NCI-H146 (cell line): ENCODE results near the gene IPO7.
"Not testable (repeated sequence)": the region's sequence is repeated elsewhere in the genome, so short reads cannot be mapped to it uniquely, and the experiment has no call there.

ENCODE experiments used
- DNase-seq: peaks from one replicate; lab custom pipeline; 2025; lab: John Stamatoyannopoulos, UW

Gene IPO7

GRCh38 chr11:9399466-9399865 is 15.0 kb downstream of the IPO7 start:
- DNase-seq, result no peak

GRCh38 chr11:9401884-9402283 is 17.4 kb downstream of the IPO7 start:
- peak; percentile 71 for DNase-seq

DNA sequence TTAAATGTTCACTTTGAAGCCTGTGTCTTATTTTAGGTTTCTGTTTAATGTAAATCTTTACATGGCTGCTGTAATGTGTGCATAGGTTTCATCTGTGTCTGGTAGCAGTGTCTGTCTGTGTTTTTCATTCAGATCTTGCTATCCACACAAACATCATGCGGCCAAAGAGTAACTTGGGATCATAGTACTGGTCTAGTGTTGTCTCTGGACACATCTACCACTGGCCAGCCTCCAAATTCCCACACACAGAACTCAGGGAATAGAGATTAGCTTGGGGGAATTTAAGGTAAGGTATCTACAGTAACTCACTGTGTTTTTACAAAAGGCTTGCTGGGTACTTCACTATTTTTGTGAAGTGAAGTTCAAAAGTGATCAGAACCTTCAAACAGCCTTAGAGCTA is 44.3 kb downstream of the IPO7 start:
- DNase-seq, result no peak

- no peak for DNase-seq
These were observed 54.2 kb downstream of the IPO7 start for GRCh38 chr11:9438611-9439010.

GRCh38 chr11:9446230-9446629 is 61.8 kb downstream of the IPO7 start:
- no peak for DNase-seq

DNA sequence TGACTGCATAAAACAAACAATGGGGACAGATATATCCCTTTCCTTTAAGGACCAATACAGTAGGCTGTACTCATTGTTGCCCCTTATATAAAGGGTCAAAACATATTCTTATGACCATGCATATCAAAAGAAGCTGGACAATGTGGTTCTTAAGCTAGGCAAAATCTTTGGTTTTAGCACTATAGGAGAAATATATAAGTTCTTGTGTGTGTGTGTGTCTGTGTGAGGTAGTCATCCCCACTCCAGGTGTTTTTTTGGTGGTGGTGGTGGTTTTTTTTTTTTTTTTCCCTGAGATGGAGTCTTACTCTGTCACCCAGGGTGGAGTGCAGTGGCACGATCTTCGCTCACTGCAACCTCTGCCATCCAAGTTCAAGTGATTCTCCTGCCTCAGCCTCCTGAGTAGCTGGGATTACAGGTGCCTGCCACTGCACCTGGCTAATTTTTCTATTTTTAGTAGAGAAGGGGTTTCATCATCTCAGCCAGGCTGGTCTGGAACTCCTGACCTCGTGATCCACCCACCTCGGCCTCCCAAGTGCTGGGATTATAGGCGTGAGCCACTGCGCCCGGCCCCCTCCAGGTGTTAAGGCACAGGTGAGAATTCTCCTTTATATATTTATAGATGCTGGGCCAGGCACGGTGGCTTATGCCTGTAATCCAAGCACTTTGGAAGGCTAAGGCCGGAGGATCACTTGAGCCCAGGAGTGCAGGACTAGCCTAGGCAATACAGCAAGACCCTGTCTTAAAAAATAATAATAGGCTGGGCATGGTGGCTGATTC is 64.3 kb downstream of the IPO7 start:
- no peak for DNase-seq

DNA sequence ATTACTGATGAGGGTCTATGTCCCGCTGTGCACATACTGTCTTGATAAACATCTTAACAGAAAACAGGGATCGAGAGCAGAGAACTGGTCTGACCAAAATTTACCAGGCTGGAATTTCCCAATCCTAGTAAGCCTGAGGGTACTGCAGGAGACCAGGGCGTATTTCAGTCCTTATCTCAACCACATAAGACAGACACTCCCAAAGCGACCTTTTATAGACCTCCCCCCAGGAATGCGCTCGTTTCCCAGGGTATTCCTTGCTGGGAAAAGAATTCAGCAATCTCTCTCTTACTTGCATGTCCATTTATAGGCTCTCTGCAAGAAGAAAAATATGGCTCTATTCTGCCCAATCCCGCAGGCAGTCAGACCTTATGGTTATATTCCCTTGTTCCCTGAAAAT is 67.6 kb downstream of the IPO7 start:
- not testable (repeated sequence) for DNase-seq

GRCh38 chr11:9455722-9456121 is 71.3 kb downstream of the IPO7 start:
- DNase-seq, result no peak

DNA sequence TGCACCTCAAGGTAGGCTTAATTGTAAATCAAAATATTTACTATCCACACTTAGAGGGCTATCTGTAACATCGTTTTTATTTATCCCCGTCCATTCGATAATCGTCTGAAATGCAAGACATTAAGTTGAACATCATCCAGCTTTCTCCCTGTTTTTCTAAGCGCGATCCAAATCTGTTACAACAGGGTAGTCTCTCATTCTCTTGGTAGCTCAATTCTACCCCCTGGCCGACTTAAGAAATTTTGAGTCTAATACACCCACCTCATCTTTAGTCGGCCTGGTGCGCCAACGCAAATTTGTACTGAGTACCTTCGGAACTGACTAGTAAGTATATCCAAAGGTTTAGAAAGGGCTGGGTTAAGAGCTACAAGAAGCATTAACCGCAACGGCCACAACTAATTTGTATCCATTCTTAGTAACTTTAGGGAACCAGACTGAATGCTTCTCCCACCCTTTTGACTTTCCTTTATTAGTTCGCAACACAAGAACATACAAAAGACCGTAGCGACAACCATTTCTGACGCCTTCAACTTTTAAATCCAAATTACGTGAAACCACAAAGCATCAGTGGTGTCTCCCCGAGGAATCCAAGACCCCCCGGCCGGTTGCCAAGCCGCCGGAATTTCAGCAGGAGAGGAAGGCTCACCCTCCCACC is 75.3 kb downstream of the IPO7 start:
- peak; percentile 47 for DNase-seq

- peak; percentile 100 for DNase-seq
These were observed 76.0 kb downstream of the IPO7 start, which contains the start of gene ZNF143 for GRCh38 chr11:9460322-9461062. TSS of gene ZNF143 (plus strand) at chr11:9461012. CDS start at chr11:9471309, 10,297 bp downstream.

DNA sequence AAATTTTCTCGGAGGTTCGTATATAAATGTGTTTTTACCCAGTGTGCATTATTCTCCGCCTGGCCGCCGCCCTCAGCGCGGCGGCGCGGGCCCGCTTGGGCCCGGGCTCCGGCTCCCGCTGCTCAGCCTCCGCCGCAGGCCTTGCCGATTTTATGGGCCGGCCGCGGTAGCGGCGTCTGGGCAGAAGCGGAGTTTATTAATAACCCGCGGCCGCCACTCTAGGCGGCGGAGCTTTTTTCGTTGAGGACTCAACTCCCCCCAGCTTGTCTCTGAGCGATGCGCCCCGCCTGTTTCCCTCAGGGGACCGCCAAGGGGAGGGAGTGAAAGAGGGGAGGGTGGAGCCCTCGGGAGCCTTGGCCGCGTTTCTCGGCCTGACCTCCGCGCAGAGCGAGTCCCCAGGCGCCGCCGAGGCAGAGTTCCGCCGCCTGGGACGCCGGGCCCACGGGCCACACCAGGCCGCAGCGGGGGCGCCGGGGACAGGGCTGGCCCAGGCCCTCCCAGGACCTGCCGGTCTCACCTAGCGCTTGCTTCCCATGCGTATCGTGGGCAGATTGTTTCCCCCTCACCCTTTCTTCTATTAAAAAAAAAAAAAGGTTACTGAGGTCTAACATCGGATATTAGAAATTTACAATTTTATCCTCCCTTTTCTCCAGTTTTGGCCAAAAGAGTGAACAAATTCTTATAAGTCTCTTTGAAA is 76.8 kb downstream of the IPO7 start:
- DNase-seq, result peak; percentile 91

DNA sequence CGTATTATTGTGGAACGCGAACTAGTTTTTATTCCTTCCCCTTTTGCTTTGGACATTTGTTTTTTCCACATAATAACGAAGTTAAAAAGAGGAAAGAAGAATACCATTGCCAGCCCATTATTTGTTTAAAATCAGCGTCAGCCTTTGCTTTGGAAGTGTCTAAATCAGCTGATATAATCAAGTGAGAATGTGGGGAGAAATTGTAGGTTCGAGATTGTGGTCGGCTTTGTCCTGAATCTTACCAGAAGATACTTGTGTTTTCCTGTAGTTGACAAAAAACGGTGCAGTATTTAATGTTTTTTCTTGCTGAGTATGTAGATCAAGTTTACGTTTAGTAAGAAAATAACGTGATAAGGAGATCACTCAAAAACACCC is 77.3 kb downstream of the IPO7 start:
- peak; percentile 11 for DNase-seq

- DNase-seq, result no peak
These were observed 77.8 kb downstream of the IPO7 start for GRCh38 chr11:9462172-9462799.

GRCh38 chr11:9462806-9463537 is 78.5 kb downstream of the IPO7 start:
- no peak for DNase-seq

DNA sequence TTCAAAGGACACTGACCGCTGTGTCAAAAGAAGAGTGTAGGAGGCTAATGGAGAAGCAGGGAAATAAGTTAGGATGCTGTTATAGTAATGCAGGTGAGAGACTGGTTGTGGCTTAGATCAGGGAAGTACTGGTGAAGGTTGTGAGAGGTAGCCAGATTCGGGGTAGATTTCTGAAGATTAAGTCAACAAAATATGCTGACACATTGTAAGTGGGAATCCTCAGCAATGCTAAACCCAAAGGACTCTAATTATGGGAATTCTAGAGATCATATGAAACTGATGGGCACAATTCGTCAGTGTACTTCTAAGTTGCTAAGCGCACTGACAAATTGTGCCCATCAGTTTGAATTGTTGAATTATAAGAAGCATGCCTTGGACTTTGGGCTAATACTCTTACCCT is 86.3 kb downstream of the IPO7 start:
- no peak for DNase-seq

GRCh38 chr11:9473408-9473807 is 89.0 kb downstream of the IPO7 start:
- DNase-seq, result peak; percentile 62

DNA sequence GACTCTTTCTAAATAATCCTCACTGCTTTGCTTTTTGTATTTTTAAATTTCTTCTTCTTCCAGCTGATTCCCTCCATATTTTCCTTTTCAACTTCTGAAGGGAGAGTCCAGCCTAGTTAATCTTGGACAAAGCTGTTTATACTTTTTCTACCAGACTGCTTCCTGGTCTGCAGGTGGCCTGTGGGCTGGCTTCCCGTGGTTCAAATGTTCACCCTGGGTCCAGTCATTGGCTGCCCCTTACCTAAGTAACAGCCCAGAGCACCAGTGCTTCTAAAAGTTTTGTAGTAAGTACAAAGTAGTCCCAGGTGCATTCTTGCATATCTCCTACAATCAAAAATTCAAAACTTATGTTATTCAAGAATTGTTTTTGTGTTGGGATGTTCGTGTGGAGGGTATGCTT is 95.4 kb downstream of the IPO7 start:
- no peak for DNase-seq

GRCh38 chr11:9489080-9489765 is 104.8 kb downstream of the IPO7 start:
- no peak for DNase-seq

DNA sequence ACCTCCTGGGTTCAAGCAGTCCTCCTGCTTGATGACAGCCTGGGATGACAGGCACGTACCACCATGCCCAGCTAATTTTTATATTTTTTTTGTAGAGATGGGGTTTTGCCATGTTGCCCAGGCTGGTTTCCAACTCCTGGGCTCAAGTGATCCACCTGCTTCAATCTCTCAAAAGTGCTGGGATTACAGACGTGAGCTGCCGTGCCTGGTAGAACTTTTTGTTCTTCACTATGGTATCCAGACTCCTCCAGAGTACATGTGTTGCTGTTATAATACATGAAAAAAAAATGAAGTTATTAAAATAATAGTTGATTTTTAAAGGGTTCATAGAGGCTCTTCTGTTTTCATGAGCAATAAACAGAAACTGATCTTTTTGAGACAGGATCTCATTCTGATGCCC is 105.9 kb downstream of the IPO7 start:
- no peak for DNase-seq

- no peak for DNase-seq
These were observed 109.0 kb downstream of the IPO7 start for GRCh38 chr11:9493492-9493891.

DNA sequence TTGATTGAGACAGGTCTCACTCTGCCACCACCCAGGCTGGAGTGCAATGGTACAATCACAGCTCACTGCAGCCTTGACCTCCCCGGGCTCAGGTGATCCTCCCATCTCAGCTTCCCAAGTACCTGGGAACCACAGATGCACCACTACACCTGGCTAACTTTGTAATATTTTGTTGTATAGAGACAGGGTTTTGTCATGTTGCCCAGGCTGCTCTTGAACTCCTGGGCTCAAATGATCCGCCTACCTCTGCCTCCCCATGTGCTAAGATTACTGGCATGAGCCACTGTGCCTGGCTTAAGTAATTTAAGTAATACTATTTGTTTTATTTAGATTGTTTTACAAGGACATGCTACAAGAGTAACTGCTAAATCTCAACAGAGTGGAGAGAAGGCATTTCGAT is 109.9 kb downstream of the IPO7 start:
- no peak for DNase-seq
